Measurements from ENCODE around the gene GPC2. TPM values are rescaled to one million over a fixed set of nuclear protein-coding genes. Genes with fewer than 3 reads are reported as not detected.

Gene GPC2
- total and polyA plus RNA-seq, 2 donors (not counting 3 experiments of a cell fraction or from before 2014, with no cell fraction given): 9.2 to 17.5 TPM

- Histone ChIP-seq H3K4me3 (replicated peaks in 1 of 3; ENCODE audit: insufficient read depth in 1 of 3, low read depth in 1 of 3, low read length in 3 of 3) (no peak overlapping the region), H3K9me1 (replicated peaks; ENCODE audit: control insufficient read depth, extremely low read depth, insufficient read depth, low read length) (no peaks in the 10 kb centered on the region), H2AFZ (ENCODE audit: low read depth, low read length) (no peak overlapping the region), H3K9ac (replicated peaks; ENCODE audit: extremely low read depth, insufficient read depth, low read length) (no peak overlapping the region), H4K20me1 (replicated peaks; ENCODE audit: control insufficient read depth, extremely low read depth, insufficient read depth, low read length) (no peaks in the 10 kb centered on the region), H3K9me3 (replicated peaks; ENCODE audit: control insufficient read depth, insufficient read depth, low read length) (no peaks in the 10 kb centered on the region), H3K27me3 (ENCODE audit: control insufficient read depth in 2 of 2, insufficient read depth in 2 of 2, low read length in 2 of 2) (peaks cover under 1 to 1% of the 10 kb centered on the region in 2 experiments), H3K4me1 (ENCODE audit: control insufficient read depth, extremely low read depth, insufficient read depth, low read length) (peaks cover 5% of the 10 kb centered on the region), H3K79me2 (ENCODE audit: control insufficient read depth, insufficient read depth, low read length) (peaks cover 4% of the 10 kb centered on the region), H3K27ac (ENCODE audit: insufficient read depth, low read depth, low read length) (no peak overlapping the region), H3K4me2 (ENCODE audit: insufficient read depth, low read length) (no peak overlapping the region), H3K36me3 (ENCODE audit: control insufficient read depth in 2 of 2, extremely low read depth in 1 of 2, insufficient read depth in 2 of 2, low read length in 2 of 2) (peaks cover 0 to 3% of the 10 kb centered on the region in 2 experiments)
- no peak for DNase-seq (ENCODE audit: low read depth, low spot score)
- POLR2A ChIA-PET: no interaction called here
- TF ChIP-seq CTCF (IDR thresholded peaks at IDR 0.05; ENCODE audit: extremely low read depth in 1 of 2, insufficient read depth in 1 of 2, low read depth in 1 of 2, low read length in 2 of 2) (no peak), EZH2 (IDR thresholded peaks at IDR 0.05; ENCODE audit: borderline replicate concordance, low read depth, low read length, severe bottlenecking) (no peak), MYC (IDR thresholded peaks at IDR 0.05; ENCODE audit: low read depth, low read length) (no peak), JUN (IDR thresholded peaks at IDR 0.05; ENCODE audit: borderline replicate concordance, insufficient read depth, insufficient read length, low read depth) (no peak), MAX (IDR thresholded peaks at IDR 0.05; ENCODE audit: insufficient read depth, insufficient read length) (no peak), FOS (IDR thresholded peaks at IDR 0.05; ENCODE audit: borderline replicate concordance, insufficient read depth, low read length) (no peak), GATA2 (IDR thresholded peaks at IDR 0.05; ENCODE audit: insufficient read depth, insufficient read length, low read depth, low read length) (no peak), POLR2A (IDR thresholded peaks at IDR 0.05; ENCODE audit: low read depth, low read length) (no peak), POLR2AphosphoS5 (IDR thresholded peaks at IDR 0.05; ENCODE audit: insufficient read depth, low read depth, low read length) (no peak)
- BruUV-seq (replicated peaks): no TSS peak
- CTCF ChIA-PET: no interaction called here
- intact Hi-C loops (cut with micrococcal nuclease): no loop called here
- no peak for FAIRE-seq
- dilution Hi-C loops (cut with MboI; ENCODE audit: extremely low pct_ligation_motif_present, low sequenced_read_pairs): no loop called here
Measured at GRCh38 chr7:100175296-100175935, 1.8 kb downstream of the GPC2 start.
